ENCODE data around the gene KCTD20.

DNA sequence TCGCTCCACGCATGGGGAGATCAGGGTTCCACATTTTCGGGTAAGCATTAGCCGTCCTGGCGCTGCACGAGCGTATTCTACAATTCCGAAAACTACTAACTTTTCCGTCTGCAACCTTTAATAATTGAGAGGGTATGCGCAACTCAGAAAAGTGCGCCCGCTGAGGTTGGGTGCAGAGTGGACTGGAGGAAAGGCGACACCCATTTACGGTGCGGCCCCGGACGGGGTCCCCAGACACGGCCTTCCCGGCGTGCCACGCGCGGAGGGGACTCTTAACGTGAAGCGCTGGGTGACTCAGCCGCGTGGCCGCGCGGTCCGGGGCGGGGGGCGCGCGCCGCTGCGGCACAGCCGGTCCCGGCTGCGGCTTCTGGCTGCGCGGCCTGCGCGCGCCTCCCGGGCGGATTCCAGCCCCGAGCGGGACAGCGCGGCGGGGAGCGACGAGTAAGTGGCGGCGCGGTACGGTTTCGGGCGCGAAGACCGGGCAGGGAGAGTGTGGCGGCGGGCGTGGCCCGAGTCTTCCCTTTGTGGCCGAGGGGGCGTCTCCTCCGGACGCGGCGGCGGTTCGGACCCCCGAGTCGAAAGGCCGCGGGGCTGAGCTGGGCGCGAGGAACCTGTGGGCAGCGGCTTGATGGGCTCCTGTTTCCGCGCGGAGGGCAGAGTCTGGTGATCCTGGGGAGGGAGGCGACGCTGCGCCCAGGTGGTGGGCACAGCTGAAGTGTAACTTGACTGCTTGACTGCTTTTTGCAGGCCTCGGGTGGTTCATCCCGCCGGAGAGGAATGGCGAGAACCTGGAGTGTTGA is at the start of gene KCTD20, which contains the start of gene PXT1:
- TF ChIP-seq, protein P1, sequence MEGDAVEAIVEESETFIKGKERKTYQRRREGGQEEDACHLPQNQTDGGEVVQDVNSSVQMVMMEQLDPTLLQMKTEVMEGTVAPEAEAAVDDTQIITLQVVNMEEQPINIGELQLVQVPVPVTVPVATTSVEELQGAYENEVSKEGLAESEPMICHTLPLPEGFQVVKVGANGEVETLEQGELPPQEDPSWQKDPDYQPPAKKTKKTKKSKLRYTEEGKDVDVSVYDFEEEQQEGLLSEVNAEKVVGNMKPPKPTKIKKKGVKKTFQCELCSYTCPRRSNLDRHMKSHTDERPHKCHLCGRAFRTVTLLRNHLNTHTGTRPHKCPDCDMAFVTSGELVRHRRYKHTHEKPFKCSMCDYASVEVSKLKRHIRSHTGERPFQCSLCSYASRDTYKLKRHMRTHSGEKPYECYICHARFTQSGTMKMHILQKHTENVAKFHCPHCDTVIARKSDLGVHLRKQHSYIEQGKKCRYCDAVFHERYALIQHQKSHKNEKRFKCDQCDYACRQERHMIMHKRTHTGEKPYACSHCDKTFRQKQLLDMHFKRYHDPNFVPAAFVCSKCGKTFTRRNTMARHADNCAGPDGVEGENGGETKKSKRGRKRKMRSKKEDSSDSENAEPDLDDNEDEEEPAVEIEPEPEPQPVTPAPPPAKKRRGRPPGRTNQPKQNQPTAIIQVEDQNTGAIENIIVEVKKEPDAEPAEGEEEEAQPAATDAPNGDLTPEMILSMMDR (IDR thresholded peaks at IDR 0.05): no peak
- TF ChIP-seq EZH2 (IDR thresholded peaks at IDR 0.05) (no peak), EZH2phosphoT487 (IDR thresholded peaks at IDR 0.05) (no peak)

Data from neural progenitor cell (in vitro differentiated cells).